WERI-Rb-1 (cell line): ENCODE measurements around the gene CMTM5.

Experiments
- DNase-seq: peaks from one replicate; pipeline ENCODE4 v3.0.0-alpha.2; 2020
- H3K27ac ChIP-seq: fragments of 250-450 bp; sonication (Bioruptor Pico); 2 replicates; pipeline ENCODE4 v1.5.1; 2020; ENCODE audit warnings: mild to moderate bottlenecking, moderate library complexity
- H3K27me3 ChIP-seq: fragments of 250-450 bp; sonication (Bioruptor Pico); 2 replicates; pipeline ENCODE4 v1.5.1; 2021; ENCODE audit warnings: mild to moderate bottlenecking, low read depth, moderate library complexity; ENCODE audit not compliant: insufficient read depth, severe bottlenecking
- H3K36me3 ChIP-seq: fragments of 250-450 bp; sonication (Bioruptor Pico); 2 replicates; pipeline ENCODE4 v1.5.1; 2020; ENCODE audit warnings: mild to moderate bottlenecking, moderate library complexity
- H3K4me3 ChIP-seq: 2 replicates; pipeline ENCODE4 v1.5.1; 2011; ENCODE audit warnings: low read depth, mild to moderate bottlenecking, control low read depth, low read length
- H3K9me3 ChIP-seq: fragments of 250-450 bp; sonication (Bioruptor Pico); 2 replicates; pipeline ENCODE4 v1.5.1; 2021; ENCODE audit warnings: mild to moderate bottlenecking, moderate library complexity; ENCODE audit not compliant: severe bottlenecking
- CTCF ChIP-seq: IDR thresholded peaks from 2 replicates; pipeline ENCODE4 v1.5.1; 2011; ENCODE audit warnings: low read depth, mild to moderate bottlenecking, control low read depth, inconsistent platforms, low read length

The CMTM5 gene

GRCh38 chr14:23405096-23405495 is 28.2 kb downstream of the CMTM5 start:
- Histone ChIP-seq H3K36me3 (no peaks in the 10 kb centered on the region), H3K27ac (no peak overlapping the region), H3K27me3 (no peaks in the 10 kb centered on the region), H3K9me3 (no peaks in the 10 kb centered on the region), H3K4me3 (no peak overlapping the region)
- no peak for DNase-seq
- no peak for TF ChIP-seq CTCF

GRCh38 chr14:23405516-23406025 is 28.7 kb downstream of the CMTM5 start:
- Histone ChIP-seq H3K27ac (no peak overlapping the region), H3K4me3 (no peak overlapping the region), H3K27me3 (no peaks in the 10 kb centered on the region), H3K9me3 (no peaks in the 10 kb centered on the region), H3K36me3 (no peaks in the 10 kb centered on the region)
- TF ChIP-seq CTCF, result no peak
- DNase-seq, result no peak

- Histone ChIP-seq H3K4me3 (no peak overlapping the region), H3K27me3 (no peaks in the 10 kb centered on the region), H3K27ac (no peak overlapping the region), H3K36me3 (no peaks in the 10 kb centered on the region), H3K9me3 (no peaks in the 10 kb centered on the region)
- no peak for DNase-seq
- no peak for TF ChIP-seq CTCF
Measured at GRCh38 chr14:23406244-23406643, 29.4 kb downstream of the CMTM5 start.

- no peak for DNase-seq
- Histone ChIP-seq H3K27me3 (no peaks in the 10 kb centered on the region), H3K27ac (no peak overlapping the region), H3K36me3 (no peaks in the 10 kb centered on the region), H3K4me3 (no peak overlapping the region), H3K9me3 (no peaks in the 10 kb centered on the region)
- TF ChIP-seq CTCF, result no peak
Measured at GRCh38 chr14:23406725-23407355, 30.0 kb downstream of the CMTM5 start.

- no peaks in the 10 kb centered on the region for H3K27me3 ChIP-seq
- TF ChIP-seq CTCF, result no peak
- DNase-seq, result no peak
- H3K4me3 ChIP-seq, result no peak within 1 kb of the TSS
- H3K9me3 ChIP-seq, result no peaks in the 10 kb centered on the region
- no peak within 1 kb of the TSS for H3K27ac ChIP-seq
- H3K36me3 ChIP-seq, result no peaks in the 10 kb centered on the region
Measured at GRCh38 chr14:23407516-23408306, 30.9 kb downstream of the CMTM5 start, which contains the start of gene MYH6. MYH6 (minus strand) TSS chr14:23408273; CDS start chr14:23407223, 1,050 bp downstream.

GRCh38 chr14:23408307-23408630 is 31.4 kb downstream of the CMTM5 start:
- TF ChIP-seq CTCF, result no peak
- Histone ChIP-seq H3K27ac (no peak overlapping the region), H3K27me3 (no peaks in the 10 kb centered on the region), H3K9me3 (no peaks in the 10 kb centered on the region), H3K4me3 (no peak overlapping the region), H3K36me3 (no peaks in the 10 kb centered on the region)
- no peak for DNase-seq
